GM12878 (cell line): ENCODE results near the gene ADD2.

Experiments
- BCL11A ChIP-seq: IDR thresholded peaks from 2 replicates; pipeline ENCODE4 v1.6.1; 2011; ENCODE audit warnings: low read depth, low read length
- CEBPB ChIP-seq, 2 experiments: fragments of 150-350 bp in 1 of 2; IDR thresholded peaks; 2 replicates each; pipeline ENCODE4 v1.6.1; 2012 to 2014; ENCODE audit warnings: low read depth in 2 of 2, low read length in 2 of 2, borderline replicate concordance in 1 of 2, inconsistent platforms in 1 of 2
- E2F8 ChIP-seq: fragments of 450-650 bp; IDR thresholded peaks from 2 replicates; pipeline ENCODE4 v1.6.1; 2018; ENCODE audit warnings: mild to moderate bottlenecking, low read depth, moderate library complexity; ENCODE audit not compliant: partially characterized antibody
- EZH2 ChIP-seq: IDR thresholded peaks from 2 replicates; pipeline ENCODE4 v1.6.1; 2012; ENCODE audit warnings: low read depth, mild to moderate bottlenecking, control low read depth, inconsistent platforms, low read length, borderline replicate concordance; ENCODE audit not compliant: control insufficient read depth
- POLR2A ChIP-seq: IDR thresholded peaks from 2 replicates; pipeline ENCODE4 v1.6.1; 2011; ENCODE audit warnings: low read depth, mild to moderate bottlenecking, low read length

GRCh38 chr2:70668911-70669310, 99.1 kb downstream of the ADD2 start:
- TF ChIP-seq POLR2A (no peak), E2F8 (no peak), CEBPB (IDR thresholded peaks at IDR 0.05; ENCODE audit: borderline replicate concordance in 1 of 2, low read depth in 2 of 2, low read length in 2 of 2) (no peak), EZH2 (no peak), BCL11A (no peak)
